K562 (cell line): ENCODE results near the gene IL1RAPL2. TPM values are rescaled to one million over a fixed set of nuclear protein-coding genes. Genes with fewer than 3 reads are reported as not detected.
"Not testable (repeated sequence)": the region's sequence is repeated elsewhere in the genome, so short reads cannot be mapped to it uniquely, and the experiment has no call there.

Source experiments
- ATAC-seq: fragments of 200-7000 bp; cut with Tn5 transposase; 3 replicates; pipeline ENCODE4 v1.9.1; 2020; ENCODE audit warnings: moderate library complexity
- BruUV-seq: library from RNA; stranded (reverse); fragments of 400-500 nt; replicated peaks from 2 replicates; lab custom pipeline; 2021; lab: Mats Ljungman, UMichigan
- CTCF ChIA-PET: fragments of 300-600 bp; formaldehyde crosslinking; extraction: SDS; loops from one replicate; lab custom pipeline; 2021; ENCODE audit warnings: low intra/inter-chr PET ratio; lab: Yijun Ruan, JAX
- POLR2A ChIA-PET: fragments of 300-600, 350-650 bp; sonication (Branson Sonifier 250); formaldehyde crosslinking; extraction: SDS; loops from one replicate; lab custom pipeline; 2021; ENCODE audit warnings: antibody characterized with exemption, inconsistent platforms; lab: Yijun Ruan, JAX
- DNase-seq, 4 experiments: peaks; one replicate each; pipeline versions ENCODE4 v3.0.0 to v3.0.0-alpha.2; 2011 to 2018; ENCODE audit warnings: low spot score in 3 of 4, mixed read lengths in 3 of 4; ENCODE audit errors: extremely low read depth in 1 of 4
- FAIRE-seq: peaks from 2 replicates; lab custom pipeline; 2011; peaks lifted over from hg19 to GRCh38; lab: Jason Lieb, UNC
- H2AFZ ChIP-seq: 2 replicates; pipeline ENCODE4 v1.6.0; 2011; ENCODE audit warnings: low read depth, low read length, control low read depth, inconsistent platforms
- H3K27ac ChIP-seq: fragments of 200-600 bp; 3 replicates; pipeline ENCODE4 v1.8.0; 2011; ENCODE audit warnings: low read depth, mild to moderate bottlenecking, control low read depth, inconsistent platforms, low read length, moderate library complexity, mixed read lengths; ENCODE audit errors: extremely low read depth
- H3K27me3 ChIP-seq, 2 experiments: fragments of 300-600 bp in 1 of 2; 2 replicates in 1 of 2; 3 replicates in 1 of 2; pipeline versions ENCODE4 v1.6.0 to v1.8.0; 2011; ENCODE audit warnings: inconsistent platforms in 2 of 2, low read length in 2 of 2, mild to moderate bottlenecking in 1 of 2, mixed read lengths in 1 of 2, moderate library complexity in 1 of 2; ENCODE audit not compliant: control insufficient read depth in 2 of 2, insufficient read depth in 2 of 2
- H3K36me3 ChIP-seq: fragments of 300-600 bp; 3 replicates; pipeline ENCODE4 v1.8.0; 2011; ENCODE audit warnings: mild to moderate bottlenecking, low read length, inconsistent platforms; ENCODE audit not compliant: control insufficient read depth, insufficient read depth
- H3K4me1 ChIP-seq, 2 experiments: fragments of 200-600 bp in 1 of 2; replicated peaks in 1 of 2; 2 replicates in 1 of 2; 3 replicates in 1 of 2; pipeline versions ENCODE4 v1.5.1 to v1.8.0; 2011; ENCODE audit warnings: inconsistent platforms in 2 of 2, low read length in 2 of 2, mild to moderate bottlenecking in 1 of 2, mixed read lengths in 1 of 2, moderate library complexity in 1 of 2; ENCODE audit not compliant: control insufficient read depth in 2 of 2, insufficient read depth in 2 of 2
- H3K4me2 ChIP-seq: 2 replicates; pipeline ENCODE4 v1.6.1; 2011; ENCODE audit warnings: low read length, control low read depth, inconsistent platforms, mixed read lengths; ENCODE audit not compliant: insufficient read depth
- H3K4me3 ChIP-seq: fragments of 200-600 bp; sonication (generic), shearing (Covaris generic); 2 replicates; pipeline ENCODE4 v1.5.1; 2016; ENCODE audit warnings: control low read depth, inconsistent platforms
- H3K79me2 ChIP-seq: fragments of 200-600 bp; 3 replicates; pipeline ENCODE4 v1.8.0; 2011; ENCODE audit warnings: low read length, inconsistent platforms; ENCODE audit not compliant: control insufficient read depth, insufficient read depth
- H3K9ac ChIP-seq, 2 experiments: 2 replicates each; pipeline versions ENCODE4 v1.6.0 to v1.6.1; 2011; ENCODE audit warnings: low read depth in 2 of 2, low read length in 2 of 2, control low read depth in 1 of 2, inconsistent platforms in 1 of 2, mild to moderate bottlenecking in 1 of 2, mixed read lengths in 1 of 2; ENCODE audit not compliant: insufficient read depth in 1 of 2
- H3K9me1 ChIP-seq: one replicate; pipeline ENCODE4 v1.6.0; 2011; ENCODE audit warnings: inconsistent platforms, mild to moderate bottlenecking, low read length, moderate library complexity; ENCODE audit not compliant: control insufficient read depth, insufficient read depth
- H3K9me3 ChIP-seq: replicated peaks from 2 replicates; pipeline ENCODE4 v1.5.1; 2011; ENCODE audit warnings: low read depth, low read length, inconsistent platforms; ENCODE audit not compliant: control insufficient read depth, insufficient read depth
- H4K20me1 ChIP-seq: replicated peaks from 2 replicates; pipeline ENCODE4 v1.6.1; 2011; ENCODE audit warnings: low read length, inconsistent platforms, mixed read lengths; ENCODE audit not compliant: control insufficient read depth, insufficient read depth
- CUX1 ChIP-seq: fragments of 200-800 bp; sonication (Bioruptor generic); IDR thresholded peaks from 2 replicates; pipeline ENCODE4 v1.6.1; 2016; ENCODE audit warnings: missing genetic modification characterization, missing compliant biosample characterization
- WGBS: fragments of 100-300 bp; shearing (Covaris generic); methylation state at CpG from one replicate; pipeline ENCODE4 v1.1.6; 2016; ENCODE audit warnings: low coverage, mixed read lengths; ENCODE audit not compliant: insufficient coverage; ENCODE audit errors: missing lambda C conversion rate; 5-methylcytosine and 5-hydroxymethylcytosine counted together
- in situ Hi-C: fragments of 300-500 bp; cut with MboI; formaldehyde crosslinking; loops from 4 replicates; pipeline ENCODE4 v1.15.0; 2018; ENCODE audit warnings: inconsistent platforms, mixed read lengths
- intact Hi-C: fragments of 100-400 bp; cut with micrococcal nuclease; formaldehyde crosslinking; loops from 2 replicates; pipeline ENCODE4 v1.14.2; 2022
- polyA plus RNA-seq, 8 experiments: library from polyadenylated mRNA; depleted of rRNA in 4 of 8; stranded (reverse) in 5 of 8; unstranded in 3 of 8; fragments of >200 nt; fragmentation: Nextera tagmentation in 2 of 8; fragmentation: Illumina TruSeq in 1 of 8; extraction: Ambion mirVana in 2 of 8; extraction: Trizol in 1 of 8; gene quantifications; 2 replicates each; pipeline versions ENCODE4 v1.2.1 to v1.2.3, GENCODE V29; 2011 to 2014; ENCODE audit warnings: inconsistent platforms in 1 of 8, missing spikeins in 1 of 8
- total RNA-seq, 7 experiments: library from RNA; depleted of rRNA in 6 of 7; stranded (reverse); fragments of >200 nt in 6 of 7; fragmentation: Illumina TruSeq in 2 of 7; extraction: Trizol in 2 of 7; gene quantifications; 2 replicates each; pipeline versions ENCODE4 v1.2.1 to v1.2.3, GENCODE V29; 2011 to 2021; ENCODE audit warnings: low replicate concordance in 1 of 7

Gene IL1RAPL2
- total and polyA plus RNA-seq, 9 of the 15 experiments (the other 6 are each of a cell fraction or from before 2014, with no cell fraction given), result not detected

GRCh38 chrX:104677517-104677916, 111.5 kb downstream of the IL1RAPL2 start:
- BruUV-seq, ATAC-seq, H3K79me2 ChIP-seq, H3K4me2 ChIP-seq, H3K9me1 ChIP-seq, FAIRE-seq, H3K9ac ChIP-seq, H3K4me1 ChIP-seq, H3K4me3 ChIP-seq, H3K27ac ChIP-seq, H4K20me1 ChIP-seq, DNase-seq, CTCF ChIA-PET, intact Hi-C loops, H3K9me3 ChIP-seq, H3K27me3 ChIP-seq, POLR2A ChIA-PET, in situ Hi-C loops, H2AFZ ChIP-seq, H3K36me3 ChIP-seq: not testable (repeated sequence)
- WGBS, result 0% methylated on average over 13 of the region's 18 CpGs

- 0% methylated on average over 2 of the region's 2 CpGs for WGBS
- in situ Hi-C loops, result no loop called here
- Histone ChIP-seq H3K4me3 (no peak overlapping the region), H3K4me1 (no peaks in the 10 kb centered on the region), H3K36me3 (no peaks in the 10 kb centered on the region), H2AFZ (no peak overlapping the region), H3K9me1 (no peaks in the 10 kb centered on the region), H3K27me3 (no peaks in the 10 kb centered on the region), H3K9me3 (no peaks in the 10 kb centered on the region), H3K27ac (no peak overlapping the region), H3K79me2 (no peaks in the 10 kb centered on the region), H3K9ac (no peak overlapping the region), H3K4me2 (no peak overlapping the region), H4K20me1 (no peaks in the 10 kb centered on the region)
- CTCF ChIA-PET, result no interaction called here
- ATAC-seq (no peak), FAIRE-seq (no peak), DNase-seq (no peak)
- intact Hi-C loops, result no loop called here
- no peak for TF ChIP-seq CUX1 (CRISPR knock-in tag)
- BruUV-seq, result no TSS peak
- POLR2A ChIA-PET, result no interaction called here
These were observed 113.2 kb downstream of the IL1RAPL2 start for GRCh38 chrX:104679175-104679574.
